HG02943 (cell line): ENCODE results near the gene ANKAR.
"Not testable (repeated sequence)": the region's sequence is repeated elsewhere in the genome, so short reads cannot be mapped to it uniquely, and the experiment has no call there.

ENCODE experiments used
- ATAC-seq: cut with Tn5 transposase; IDR thresholded peaks from one replicate; pipeline ENCODE4 v1.9.1; 2021; ENCODE audit warnings: mild to moderate bottlenecking, low read depth, moderate library complexity; ENCODE audit not compliant: unreplicated experiment

ANKAR gene

DNA sequence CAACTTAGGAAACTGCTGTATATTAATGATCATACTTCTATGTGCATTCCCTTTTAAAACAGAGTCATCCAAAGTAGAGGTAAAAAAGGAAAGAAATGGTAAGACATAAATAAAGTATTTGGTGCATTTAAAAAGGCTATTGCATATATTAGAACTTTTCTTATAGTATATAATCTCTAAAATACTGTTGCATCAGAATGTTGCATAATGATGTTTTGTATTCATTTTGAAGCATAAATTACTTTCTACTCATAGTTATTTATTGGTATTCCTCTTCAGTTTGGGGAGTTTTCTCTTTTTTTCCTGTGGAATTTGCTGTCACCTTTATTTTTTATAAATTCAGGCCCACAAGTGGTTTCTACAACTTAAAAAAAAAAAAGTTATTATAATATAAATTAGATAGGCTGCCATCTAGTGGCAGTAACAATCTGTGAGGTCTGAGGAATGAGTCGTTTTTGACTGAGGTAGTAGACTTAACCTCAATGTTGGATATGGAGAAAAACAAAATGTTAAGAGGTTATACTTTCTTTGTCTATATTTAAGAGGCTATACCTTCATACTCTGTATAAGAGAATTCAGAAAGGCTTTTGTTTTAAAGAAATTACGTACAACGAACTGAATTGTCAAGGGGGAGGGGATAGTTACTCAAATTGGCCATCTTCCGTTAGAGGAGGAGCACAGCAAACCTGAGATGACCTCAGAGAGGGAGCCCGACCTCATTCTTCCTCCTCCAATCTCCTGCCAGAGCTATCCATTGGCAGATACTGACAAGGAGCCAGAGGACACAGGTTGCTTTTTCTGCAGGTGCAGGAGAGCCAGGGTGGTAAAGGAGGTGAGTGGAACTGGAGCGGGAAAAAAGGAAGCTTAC is 23.8 kb downstream of the ANKAR start:
- ATAC-seq = no peak

DNA sequence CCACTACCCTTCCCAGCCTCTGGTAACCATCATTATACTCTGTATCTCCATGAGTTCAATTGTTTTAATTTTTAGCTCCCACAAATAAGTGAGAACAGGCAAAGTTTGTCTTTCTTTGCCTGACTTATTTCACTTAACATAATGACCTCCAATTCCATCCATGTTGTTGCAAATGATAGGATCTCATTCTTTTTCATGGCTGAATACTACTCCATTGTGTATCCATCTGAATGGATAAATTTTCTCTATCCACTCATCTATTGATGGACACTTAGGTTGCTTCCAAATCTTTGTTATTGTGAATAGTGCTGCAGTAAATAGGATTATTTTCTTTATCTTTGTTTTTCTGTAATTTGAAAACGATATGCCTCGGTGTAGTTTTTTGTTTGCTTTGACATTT is 26.2 kb downstream of the ANKAR start:
- ATAC-seq = no peak

DNA sequence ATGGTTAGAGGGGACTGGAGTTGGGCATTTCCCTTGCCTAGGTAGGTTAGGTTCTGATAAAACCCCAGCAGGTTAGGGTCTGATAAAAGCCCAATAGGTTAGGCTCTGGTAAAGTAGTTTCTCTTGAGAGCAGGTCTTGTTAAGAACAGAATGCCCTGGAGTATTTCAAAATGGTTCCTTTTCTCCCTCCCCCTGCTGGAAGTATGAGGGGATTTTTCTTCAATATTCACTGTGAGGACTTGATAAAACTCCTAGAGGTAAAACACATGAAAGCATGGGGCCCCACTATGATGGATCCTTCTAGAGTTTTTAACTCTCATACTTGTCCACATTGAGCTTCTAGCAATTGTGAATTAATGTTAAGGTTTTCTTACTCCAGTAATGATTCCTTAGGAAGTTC is 27.6 kb downstream of the ANKAR start:
- ATAC-seq = no peak

DNA sequence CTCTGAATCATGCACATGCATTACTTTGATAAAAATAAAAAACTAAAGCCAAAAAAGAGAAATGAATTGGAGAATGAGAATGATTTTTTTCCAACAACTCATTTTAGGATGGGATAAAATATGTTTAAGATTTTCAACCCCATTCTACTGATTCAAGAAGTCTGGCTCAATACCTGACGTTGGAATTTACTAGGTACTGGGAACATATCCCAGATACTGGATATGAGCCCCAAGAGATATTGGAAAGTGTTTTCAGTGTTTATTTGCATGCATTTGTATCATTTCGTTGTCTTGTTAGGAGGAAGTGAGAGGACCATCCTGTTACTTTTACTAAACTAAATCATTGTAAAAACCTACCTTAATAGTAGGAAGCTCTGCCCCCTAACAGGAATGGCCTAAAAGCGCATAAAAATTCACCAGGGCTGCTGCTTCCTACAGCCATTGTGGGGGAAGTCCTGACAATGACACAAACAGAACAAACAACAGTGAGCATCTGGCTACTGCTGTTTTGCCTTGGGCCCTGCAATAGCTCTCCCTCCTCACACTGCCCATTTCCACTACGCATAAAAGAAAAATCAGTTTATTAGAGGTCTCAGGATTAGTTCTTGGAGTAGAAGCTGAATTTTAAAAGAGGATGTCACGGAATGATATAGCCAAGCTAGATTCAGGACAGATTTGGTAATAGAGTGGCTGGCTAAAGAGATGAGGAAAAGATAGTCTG is 35.2 kb downstream of the ANKAR start:
- no peak for ATAC-seq

DNA sequence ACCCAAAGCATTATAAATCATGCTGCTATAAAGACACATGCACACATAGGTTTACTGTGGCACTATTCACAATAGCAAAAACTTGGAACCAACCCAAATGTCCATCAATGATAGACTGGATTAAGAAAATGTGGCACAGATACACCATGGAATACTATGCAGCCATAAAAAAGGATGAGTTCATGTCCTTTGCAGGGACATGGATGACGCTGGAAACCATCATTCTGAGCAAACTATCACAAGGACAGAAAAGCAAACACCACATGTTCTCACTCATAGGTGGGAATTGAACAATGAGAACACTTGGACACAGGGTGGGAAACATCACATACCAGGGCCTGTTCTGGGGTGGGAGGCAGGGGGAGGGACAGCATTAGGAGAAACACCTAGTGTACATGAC is 43.1 kb downstream of the ANKAR start:
- ATAC-seq = not testable (repeated sequence)

DNA sequence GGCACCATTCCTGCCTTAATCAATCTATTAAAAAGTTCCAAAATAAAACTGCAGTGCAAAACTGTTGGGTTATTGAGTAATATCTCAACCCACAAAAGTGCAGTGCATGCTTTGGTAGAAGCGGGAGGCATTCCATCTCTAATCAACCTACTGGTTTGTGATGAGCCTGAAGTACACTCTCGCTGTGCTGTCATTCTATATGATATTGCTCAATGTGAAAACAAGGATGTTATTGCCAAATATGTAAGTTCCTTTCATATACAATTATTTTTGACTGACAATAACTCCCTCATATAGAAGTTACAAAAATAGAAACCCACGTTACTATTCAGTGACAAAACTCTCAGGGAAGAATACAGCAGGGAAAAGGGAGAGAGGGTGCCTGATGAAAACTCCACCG is 45.1 kb downstream of the ANKAR start:
- no peak for ATAC-seq

DNA sequence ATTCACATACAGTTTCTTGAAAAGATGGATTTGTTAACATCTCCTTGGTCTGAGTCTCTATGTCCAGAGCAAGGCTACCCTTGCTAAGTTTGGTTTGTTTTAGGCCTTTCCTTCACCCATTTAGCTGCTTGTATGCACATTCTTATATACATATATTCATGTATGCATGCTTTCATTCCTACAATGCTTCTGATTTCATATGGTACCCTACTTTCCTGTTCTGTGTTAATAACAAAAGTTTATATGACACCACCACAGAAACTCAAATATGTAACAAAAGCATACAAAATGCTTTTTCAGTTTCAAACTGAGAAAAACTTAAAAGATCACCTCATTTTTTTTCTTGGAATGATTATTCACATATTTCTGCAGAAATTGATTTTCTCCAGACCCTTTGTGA is 48.7 kb downstream of the ANKAR start:
- ATAC-seq = no peak
